Neural cell (in vitro differentiated cells): ENCODE measurements around the gene CCDC150. TPM values are rescaled to one million over a fixed set of nuclear protein-coding genes. Genes with fewer than 3 reads are reported as not detected.

ENCODE experiments used
- H2AFZ ChIP-seq: fragments of 200-600, 300-800 bp; sonication (generic), shearing (Covaris generic); 2 replicates; pipeline ENCODE4 v1.6.0; 2014; ENCODE audit warnings: low read depth, mild to moderate bottlenecking, antibody characterized with exemption, low read length, moderate library complexity
- H3F3A ChIP-seq: fragments of 200-600 bp; shearing (Covaris generic); 2 replicates; pipeline ENCODE4 v1.6.1; 2016; ENCODE audit warnings: mild to moderate bottlenecking, moderate library complexity, mixed read lengths, antibody characterized with exemption, low read length; ENCODE audit not compliant: insufficient read depth, poor library complexity, severe bottlenecking
- H3K27ac ChIP-seq: fragments of 200-600, 300-800 bp; sonication (generic), shearing (Covaris generic); 2 replicates; pipeline ENCODE4 v1.5.1; 2014; ENCODE audit warnings: mild to moderate bottlenecking, low read length, moderate library complexity
- H3K27me3 ChIP-seq: fragments of 300-800, 200-600 bp; sonication (generic), shearing (Covaris generic); 2 replicates; pipeline ENCODE4 v1.6.0; 2014; ENCODE audit warnings: mild to moderate bottlenecking, low read depth, low read length, moderate library complexity; ENCODE audit not compliant: insufficient read depth
- H3K36me3 ChIP-seq: fragments of 300-800, 200-600 bp; sonication (generic), shearing (Covaris generic); 2 replicates; pipeline ENCODE4 v1.5.1; 2014; ENCODE audit warnings: mild to moderate bottlenecking, antibody characterized with exemption, low read length, moderate library complexity; ENCODE audit not compliant: insufficient read depth
- H3K4me2 ChIP-seq: fragments of 300-800, 200-600 bp; sonication (generic), shearing (Covaris generic); 2 replicates; pipeline ENCODE4 v1.6.0; 2014; ENCODE audit warnings: mild to moderate bottlenecking, low read length
- H3K4me3 ChIP-seq: fragments of 300-800, 200-600 bp; sonication (generic), shearing (Covaris generic); 2 replicates; pipeline ENCODE4 v1.5.1; 2014; ENCODE audit warnings: mild to moderate bottlenecking, low read length, moderate library complexity
- H3K79me2 ChIP-seq: fragments of 200-600 bp; shearing (Covaris generic); replicated peaks from 2 replicates; pipeline ENCODE4 v1.6.0; 2014; ENCODE audit warnings: mild to moderate bottlenecking, low read length, moderate library complexity; ENCODE audit not compliant: insufficient read depth
- H3K9ac ChIP-seq: fragments of 300-800, 200-600 bp; sonication (generic), shearing (Covaris generic); 2 replicates; pipeline ENCODE4 v1.6.1; 2016; ENCODE audit warnings: mild to moderate bottlenecking, low read length, mixed read lengths
- H3K9me2 ChIP-seq: fragments of 200-600 bp; shearing (Covaris generic); 2 replicates; pipeline ENCODE4 v1.6.1; 2016; ENCODE audit warnings: mild to moderate bottlenecking, low read length, mixed read lengths; ENCODE audit not compliant: insufficient read depth
- H3K9me3 ChIP-seq: fragments of 200-600, 300-800 bp; sonication (generic), shearing (Covaris generic); 2 replicates; pipeline ENCODE4 v1.6.1; 2016; ENCODE audit warnings: mild to moderate bottlenecking, mixed run types, low read length, moderate library complexity, mixed read lengths
- H4K20me1 ChIP-seq: fragments of 200-600 bp; shearing (Covaris generic); 2 replicates; pipeline ENCODE4 v1.6.1; 2016; ENCODE audit warnings: mild to moderate bottlenecking, mixed run types; ENCODE audit not compliant: insufficient read depth
- EP300 ChIP-seq: fragments of 450-650 bp; conservative IDR thresholded peaks from 2 replicates; pipeline ENCODE4 v1.6.1; 2014; ENCODE audit warnings: antibody characterized with exemption, mild to moderate bottlenecking, moderate library complexity; ENCODE audit not compliant: poor library complexity, severe bottlenecking
- EZH2 ChIP-seq: fragments of 200-600, 300-800 bp; shearing (Covaris generic), sonication (generic); IDR thresholded peaks from 2 replicates; pipeline ENCODE4 v1.6.1; 2014; ENCODE audit warnings: antibody characterized with exemption, low read length, borderline replicate concordance, mild to moderate bottlenecking; ENCODE audit not compliant: insufficient read depth, poor library complexity, severe bottlenecking
- MXI1 ChIP-seq: fragments of 450-650 bp; conservative IDR thresholded peaks from 2 replicates; pipeline ENCODE4 v1.6.1; 2014; ENCODE audit warnings: antibody characterized with exemption, mild to moderate bottlenecking; ENCODE audit not compliant: poor library complexity, severe bottlenecking
- POLR2AphosphoS5 ChIP-seq: IDR thresholded peaks from 2 replicates; pipeline ENCODE4 v1.6.1; 2012
- RAD21 ChIP-seq: fragments of 450-650 bp; conservative IDR thresholded peaks from 2 replicates; pipeline ENCODE4 v1.6.1; 2014; ENCODE audit warnings: antibody characterized with exemption, mild to moderate bottlenecking, moderate library complexity
- SMC3 ChIP-seq: fragments of 450-650 bp; conservative IDR thresholded peaks from 2 replicates; pipeline ENCODE4 v1.6.1; 2014; ENCODE audit warnings: antibody characterized with exemption, mild to moderate bottlenecking, moderate library complexity; ENCODE audit not compliant: poor library complexity
- TAF1 ChIP-seq: IDR thresholded peaks from 2 replicates; pipeline ENCODE4 v1.6.1; 2012; ENCODE audit warnings: low read depth
- polyA plus RNA-seq: library from polyadenylated mRNA; depleted of rRNA; stranded (reverse); fragments of >200 nt; gene quantifications from 2 replicates; pipeline ENCODE4 v1.2.3, GENCODE V29; 2014
- TF ChIP-seq, protein P1 (sequence below): fragments of 450-650 bp; IDR thresholded peaks from 2 replicates; pipeline ENCODE4 v1.5.1; 2014; ENCODE audit warnings: antibody characterized with exemption, mild to moderate bottlenecking, moderate library complexity; ENCODE audit not compliant: poor library complexity, severe bottlenecking
- TF ChIP-seq, protein P2 (sequence below): IDR thresholded peaks from 2 replicates; pipeline ENCODE4 v1.6.1; 2012; ENCODE audit warnings: borderline replicate concordance

CCDC150 gene
- polyA plus RNA-seq, 1 donor from 2014 or later, result 0.57 TPM

DNA sequence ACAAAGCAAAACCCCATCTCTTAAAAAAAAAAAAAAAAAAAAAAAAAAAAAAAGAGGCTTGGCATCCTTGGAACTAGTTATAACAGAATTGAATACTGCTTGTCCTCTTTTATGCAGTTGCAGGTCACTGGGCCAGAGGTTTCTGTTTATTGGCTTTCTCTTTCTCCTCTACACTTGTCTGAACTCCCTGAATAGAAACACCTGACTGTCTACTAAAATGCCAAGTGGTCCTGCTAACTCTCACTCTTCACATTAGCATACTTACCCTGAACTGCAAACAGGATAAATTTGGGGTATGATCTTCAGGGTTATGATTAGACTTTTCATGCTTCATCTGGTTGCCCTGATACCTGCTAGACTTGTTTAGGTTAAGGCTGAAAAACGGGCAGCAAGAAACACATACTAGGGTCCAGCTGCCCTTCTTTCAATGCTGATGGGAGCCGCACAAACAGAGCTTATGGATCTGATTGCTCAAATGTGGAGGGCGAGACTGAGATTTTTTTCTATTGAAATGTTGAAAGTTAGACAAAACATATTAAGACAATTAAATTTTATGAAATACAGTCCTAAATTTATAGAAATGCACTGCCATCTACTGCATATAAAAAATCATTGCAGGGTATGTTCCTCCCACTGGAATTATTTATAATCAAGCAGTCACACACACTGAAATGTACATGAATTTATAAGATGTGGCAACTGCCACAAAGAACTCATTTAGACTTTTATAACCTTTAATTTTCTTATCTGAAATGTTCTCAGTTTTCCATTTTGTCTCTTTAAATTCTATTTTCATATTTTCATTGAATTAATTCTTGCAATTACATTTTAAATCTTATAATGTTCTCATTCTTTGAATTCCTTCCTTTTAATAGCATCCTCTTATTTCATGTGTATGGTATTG is 119.2 kb downstream of the CCDC150 start:
- Histone ChIP-seq H3K9me3 (no peaks in the 10 kb centered on the region), H3K36me3 (no peaks in the 10 kb centered on the region), H3K27me3 (no peaks in the 10 kb centered on the region), H3F3A (no peaks in the 10 kb centered on the region), H3K27ac (no peak overlapping the region), H3K4me2 (no peak overlapping the region), H3K79me2 (no peaks in the 10 kb centered on the region), H2AFZ (no peak overlapping the region), H3K4me3 (no peak overlapping the region), H4K20me1 (no peaks in the 10 kb centered on the region), H3K9me2 (no peaks in the 10 kb centered on the region), H3K9ac (no peak overlapping the region)
- TF ChIP-seq, protein P1, sequence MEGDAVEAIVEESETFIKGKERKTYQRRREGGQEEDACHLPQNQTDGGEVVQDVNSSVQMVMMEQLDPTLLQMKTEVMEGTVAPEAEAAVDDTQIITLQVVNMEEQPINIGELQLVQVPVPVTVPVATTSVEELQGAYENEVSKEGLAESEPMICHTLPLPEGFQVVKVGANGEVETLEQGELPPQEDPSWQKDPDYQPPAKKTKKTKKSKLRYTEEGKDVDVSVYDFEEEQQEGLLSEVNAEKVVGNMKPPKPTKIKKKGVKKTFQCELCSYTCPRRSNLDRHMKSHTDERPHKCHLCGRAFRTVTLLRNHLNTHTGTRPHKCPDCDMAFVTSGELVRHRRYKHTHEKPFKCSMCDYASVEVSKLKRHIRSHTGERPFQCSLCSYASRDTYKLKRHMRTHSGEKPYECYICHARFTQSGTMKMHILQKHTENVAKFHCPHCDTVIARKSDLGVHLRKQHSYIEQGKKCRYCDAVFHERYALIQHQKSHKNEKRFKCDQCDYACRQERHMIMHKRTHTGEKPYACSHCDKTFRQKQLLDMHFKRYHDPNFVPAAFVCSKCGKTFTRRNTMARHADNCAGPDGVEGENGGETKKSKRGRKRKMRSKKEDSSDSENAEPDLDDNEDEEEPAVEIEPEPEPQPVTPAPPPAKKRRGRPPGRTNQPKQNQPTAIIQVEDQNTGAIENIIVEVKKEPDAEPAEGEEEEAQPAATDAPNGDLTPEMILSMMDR, result peak; percentile 76
- TF ChIP-seq SMC3 (peak; percentile 80), MXI1 (no peak), RAD21 (peak; percentile 74)

DNA sequence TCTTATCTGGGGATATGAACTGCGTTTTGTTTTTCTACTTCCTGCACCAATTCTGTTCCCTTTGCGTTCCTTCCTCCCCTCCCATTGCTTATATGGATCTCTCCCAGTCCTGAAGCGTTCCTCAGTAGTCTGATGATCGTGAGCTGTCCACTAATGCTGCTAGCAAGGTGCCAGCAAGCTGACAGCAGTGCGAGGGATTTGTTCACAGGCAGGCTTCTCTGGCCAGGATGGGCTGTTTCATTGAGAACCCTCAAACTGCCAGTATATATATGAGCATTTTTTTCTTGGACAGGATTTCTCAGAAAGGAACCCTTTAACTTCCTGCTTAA is 119.8 kb downstream of the CCDC150 start:
- TF ChIP-seq POLR2AphosphoS5 (no peak), RAD21 (no peak), MXI1 (no peak), EZH2 (no peak), SMC3 (no peak), EP300 (no peak), TAF1 (no peak)
- TF ChIP-seq, protein P2, sequence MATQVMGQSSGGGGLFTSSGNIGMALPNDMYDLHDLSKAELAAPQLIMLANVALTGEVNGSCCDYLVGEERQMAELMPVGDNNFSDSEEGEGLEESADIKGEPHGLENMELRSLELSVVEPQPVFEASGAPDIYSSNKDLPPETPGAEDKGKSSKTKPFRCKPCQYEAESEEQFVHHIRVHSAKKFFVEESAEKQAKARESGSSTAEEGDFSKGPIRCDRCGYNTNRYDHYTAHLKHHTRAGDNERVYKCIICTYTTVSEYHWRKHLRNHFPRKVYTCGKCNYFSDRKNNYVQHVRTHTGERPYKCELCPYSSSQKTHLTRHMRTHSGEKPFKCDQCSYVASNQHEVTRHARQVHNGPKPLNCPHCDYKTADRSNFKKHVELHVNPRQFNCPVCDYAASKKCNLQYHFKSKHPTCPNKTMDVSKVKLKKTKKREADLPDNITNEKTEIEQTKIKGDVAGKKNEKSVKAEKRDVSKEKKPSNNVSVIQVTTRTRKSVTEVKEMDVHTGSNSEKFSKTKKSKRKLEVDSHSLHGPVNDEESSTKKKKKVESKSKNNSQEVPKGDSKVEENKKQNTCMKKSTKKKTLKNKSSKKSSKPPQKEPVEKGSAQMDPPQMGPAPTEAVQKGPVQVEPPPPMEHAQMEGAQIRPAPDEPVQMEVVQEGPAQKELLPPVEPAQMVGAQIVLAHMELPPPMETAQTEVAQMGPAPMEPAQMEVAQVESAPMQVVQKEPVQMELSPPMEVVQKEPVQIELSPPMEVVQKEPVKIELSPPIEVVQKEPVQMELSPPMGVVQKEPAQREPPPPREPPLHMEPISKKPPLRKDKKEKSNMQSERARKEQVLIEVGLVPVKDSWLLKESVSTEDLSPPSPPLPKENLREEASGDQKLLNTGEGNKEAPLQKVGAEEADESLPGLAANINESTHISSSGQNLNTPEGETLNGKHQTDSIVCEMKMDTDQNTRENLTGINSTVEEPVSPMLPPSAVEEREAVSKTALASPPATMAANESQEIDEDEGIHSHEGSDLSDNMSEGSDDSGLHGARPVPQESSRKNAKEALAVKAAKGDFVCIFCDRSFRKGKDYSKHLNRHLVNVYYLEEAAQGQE, result no peak
- TF ChIP-seq, protein P1, result no peak

More for the DNA sequence above, 119.8 kb downstream of the CCDC150 start:
- Histone ChIP-seq H3K9ac (no peak overlapping the region), H3K36me3 (no peaks in the 10 kb centered on the region), H3K27me3 (no peaks in the 10 kb centered on the region), H3K9me2 (no peaks in the 10 kb centered on the region), H3K4me2 (no peak overlapping the region), H4K20me1 (no peaks in the 10 kb centered on the region), H3F3A (no peaks in the 10 kb centered on the region), H3K79me2 (no peaks in the 10 kb centered on the region), H2AFZ (no peak overlapping the region), H3K9me3 (no peaks in the 10 kb centered on the region), H3K4me3 (no peak overlapping the region), H3K27ac (no peak overlapping the region)
